GM18867 (cell line): Measurements from ENCODE around the gene STK32C.

Source experiments
- ATAC-seq: cut with Tn5 transposase; IDR thresholded peaks from one replicate; pipeline ENCODE4 v1.9.1; 2021; ENCODE audit warnings: mild to moderate bottlenecking, moderate library complexity; ENCODE audit not compliant: unreplicated experiment

STK32C gene

DNA sequence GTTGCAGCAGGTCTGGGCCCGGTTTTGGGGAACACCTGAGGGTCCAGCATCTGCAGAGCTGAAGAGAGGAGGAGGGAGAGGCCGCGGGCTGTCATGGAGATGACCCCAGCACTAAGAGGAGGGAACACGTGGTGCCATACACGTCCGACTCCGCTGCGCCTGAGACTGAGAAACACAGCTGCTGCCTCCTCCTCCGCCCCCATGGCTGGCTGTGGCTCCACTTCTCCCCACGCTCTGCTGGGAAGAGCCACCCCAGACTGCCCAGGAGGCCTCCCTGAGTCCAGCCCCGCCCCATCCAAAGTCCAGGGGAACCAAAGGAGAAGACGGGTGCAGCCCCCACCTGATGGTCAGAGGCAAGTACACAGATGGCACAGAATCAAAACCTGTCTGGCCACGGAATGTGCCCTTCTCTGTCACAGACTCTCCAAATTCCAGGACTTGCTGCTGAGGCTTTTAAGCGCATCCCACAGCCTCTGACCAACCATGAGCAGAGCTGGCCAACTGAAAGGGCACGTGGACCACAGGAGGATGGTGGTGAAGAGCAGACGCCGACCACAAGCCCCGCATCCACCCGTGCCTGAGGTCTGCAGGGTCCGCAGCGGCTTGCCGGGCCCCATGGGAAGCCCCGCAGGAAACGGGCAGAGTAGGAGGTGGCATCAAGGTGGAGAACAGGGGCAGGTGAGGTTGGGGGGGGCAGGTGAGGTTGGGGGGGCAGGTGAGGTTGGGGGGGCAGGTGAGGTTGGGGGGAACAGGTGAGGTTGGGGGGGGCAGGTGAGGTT, 24.0 kb downstream of the STK32C start:
- no peak for ATAC-seq

DNA sequence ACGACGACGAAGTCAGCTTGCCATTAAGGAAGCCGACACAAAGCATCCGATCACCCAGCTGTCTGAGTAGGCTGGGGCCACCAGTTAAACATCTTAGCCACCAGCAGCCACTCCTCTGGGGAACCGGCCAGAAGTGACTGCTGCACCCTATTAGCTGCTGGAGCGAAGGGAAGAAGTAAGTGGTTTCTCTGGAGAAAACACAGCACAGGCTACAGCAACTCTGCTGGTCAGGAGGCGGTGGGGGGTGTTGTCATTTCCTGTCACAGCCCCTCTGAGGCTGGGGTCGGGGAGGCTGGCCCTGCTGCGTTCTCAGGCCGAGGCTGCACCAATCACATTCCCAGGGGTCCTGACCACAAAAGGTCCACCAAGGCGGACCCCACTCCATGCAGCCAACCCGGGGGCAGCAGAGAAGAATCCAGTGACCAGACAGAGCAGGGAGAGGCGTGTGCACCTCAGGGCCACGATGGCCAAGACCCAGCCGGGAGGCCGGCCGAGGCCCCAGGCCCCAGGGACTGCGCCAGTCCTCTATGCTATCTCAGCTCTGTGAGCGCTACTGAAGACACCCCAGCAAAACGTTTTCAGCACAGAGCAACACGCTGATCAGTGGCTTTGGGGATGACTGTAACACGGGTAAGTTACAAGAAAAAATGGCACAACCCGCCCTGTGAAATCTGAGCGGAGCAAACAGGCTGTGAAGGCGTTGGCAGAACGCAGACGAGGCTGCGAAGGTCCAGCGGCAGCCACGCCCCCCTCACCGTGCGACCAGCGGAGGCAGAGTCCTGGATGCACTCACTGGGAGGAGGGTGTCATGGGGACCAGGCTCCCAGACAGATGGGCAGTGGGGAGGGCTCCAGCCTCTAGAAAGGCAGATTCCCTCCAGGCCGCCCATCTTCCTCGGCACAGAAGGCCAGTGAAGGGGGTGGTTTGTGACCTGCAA, 24.8 kb downstream of the STK32C start:
- ATAC-seq = no peak

DNA sequence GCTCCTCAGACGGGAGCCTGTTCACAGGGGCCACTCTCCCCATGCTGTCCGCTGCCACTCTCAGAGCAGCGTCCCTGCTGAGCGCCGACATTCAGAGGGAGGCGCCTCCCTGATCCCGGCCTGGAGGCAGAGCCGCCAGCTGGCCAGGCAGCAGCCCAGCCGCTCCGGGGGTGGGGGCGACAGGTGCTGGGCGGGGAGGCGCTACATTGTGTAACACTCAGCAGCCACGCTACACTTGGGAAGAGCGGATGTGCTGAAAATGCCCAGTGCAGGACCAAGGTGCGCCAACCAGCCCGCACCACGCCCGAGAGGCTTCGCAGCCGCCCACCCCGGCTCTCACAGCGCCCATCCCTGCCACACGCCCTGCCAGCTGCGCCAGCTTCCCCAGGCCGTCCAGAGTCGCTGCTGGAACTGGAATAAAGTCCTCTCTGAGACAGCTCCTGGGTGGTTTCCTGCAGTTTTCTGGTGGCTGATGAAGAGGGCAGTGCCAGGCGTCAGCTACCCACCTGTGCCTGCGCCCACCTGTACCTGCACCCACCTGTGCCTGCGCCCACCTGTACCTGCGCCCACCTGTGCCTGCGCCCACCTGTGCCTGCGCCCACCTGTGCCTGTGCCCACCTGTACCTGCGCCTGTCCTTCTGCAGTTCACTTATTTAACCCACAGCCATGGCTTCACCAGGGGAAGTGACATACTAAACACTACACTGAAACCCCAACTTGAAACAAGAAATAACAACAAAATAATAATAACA, 25.7 kb downstream of the STK32C start:
- no peak for ATAC-seq

DNA sequence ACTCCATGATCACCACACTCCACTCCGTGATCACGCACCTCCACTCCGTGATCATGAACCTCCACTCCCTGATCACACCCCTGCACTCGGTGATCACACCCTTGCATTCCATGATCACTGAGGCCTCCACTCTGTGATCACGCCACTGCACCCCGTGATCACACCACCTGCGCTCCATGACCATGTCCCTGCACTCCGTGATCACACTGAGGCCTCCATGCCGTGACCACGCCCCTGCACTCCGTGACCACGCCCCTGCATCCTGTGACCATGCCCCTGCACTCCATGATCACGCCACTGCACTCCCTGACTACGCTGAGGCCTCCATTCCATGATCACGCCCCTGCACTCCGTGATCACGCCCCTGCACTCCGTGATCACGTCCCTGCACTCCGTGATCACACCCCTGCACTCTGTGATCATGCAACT, 27.1 kb downstream of the STK32C start:
- ATAC-seq = no peak

DNA sequence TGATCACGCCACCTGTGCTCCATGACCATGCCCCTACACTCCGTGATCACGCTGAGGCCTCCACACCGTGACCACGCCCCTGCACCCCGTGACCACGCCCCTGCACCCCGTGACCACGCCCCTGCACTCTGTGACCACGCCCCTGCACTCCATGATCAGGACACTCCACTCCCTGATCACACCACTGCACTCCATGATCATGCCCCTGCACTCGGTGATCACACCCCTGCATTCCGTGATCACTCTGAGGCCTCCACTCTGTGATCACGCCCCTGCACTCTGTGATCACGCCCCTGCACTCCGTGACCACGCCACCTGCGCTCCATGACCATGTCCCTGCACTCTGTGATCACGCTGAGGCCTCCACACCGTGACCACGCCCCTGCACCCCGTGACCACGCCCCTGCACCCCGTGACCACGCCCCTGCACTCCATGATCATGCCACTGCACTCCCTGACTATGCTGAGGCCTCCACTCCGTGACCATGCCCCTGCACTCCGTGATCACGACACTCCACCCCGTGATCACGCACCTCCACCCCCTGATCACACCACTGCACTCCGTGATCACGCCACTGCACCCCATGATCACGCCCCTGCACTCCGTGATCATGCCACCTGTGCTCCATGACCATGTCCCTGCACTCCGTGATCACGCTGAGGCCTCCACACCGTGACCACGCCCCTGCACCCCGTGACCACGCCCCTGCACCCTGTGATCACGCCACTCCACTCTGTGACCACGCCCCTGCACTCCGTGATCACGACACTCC, 27.7 kb downstream of the STK32C start:
- no peak for ATAC-seq

DNA sequence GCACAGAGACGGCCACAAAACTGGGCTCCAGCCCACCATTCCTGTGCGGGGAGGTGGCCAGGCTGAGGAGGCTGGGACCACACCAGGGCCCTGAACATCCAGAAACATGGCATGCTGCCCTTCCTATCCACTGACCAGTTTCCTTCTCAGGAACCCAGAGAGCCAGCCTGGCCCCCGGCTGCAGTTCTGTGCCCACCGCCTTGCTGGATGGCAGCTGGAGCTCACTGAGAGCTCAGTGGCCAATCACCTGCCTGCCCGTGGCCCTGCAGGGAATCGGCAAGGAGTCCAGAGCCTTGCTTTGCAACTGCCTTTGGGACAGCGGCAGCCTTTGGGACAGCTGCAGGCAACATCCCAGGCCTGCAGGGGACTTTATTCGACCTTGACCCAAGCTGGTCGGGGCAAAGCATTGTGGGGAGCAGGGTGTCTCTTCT, 30.4 kb downstream of the STK32C start:
- ATAC-seq = no peak

DNA sequence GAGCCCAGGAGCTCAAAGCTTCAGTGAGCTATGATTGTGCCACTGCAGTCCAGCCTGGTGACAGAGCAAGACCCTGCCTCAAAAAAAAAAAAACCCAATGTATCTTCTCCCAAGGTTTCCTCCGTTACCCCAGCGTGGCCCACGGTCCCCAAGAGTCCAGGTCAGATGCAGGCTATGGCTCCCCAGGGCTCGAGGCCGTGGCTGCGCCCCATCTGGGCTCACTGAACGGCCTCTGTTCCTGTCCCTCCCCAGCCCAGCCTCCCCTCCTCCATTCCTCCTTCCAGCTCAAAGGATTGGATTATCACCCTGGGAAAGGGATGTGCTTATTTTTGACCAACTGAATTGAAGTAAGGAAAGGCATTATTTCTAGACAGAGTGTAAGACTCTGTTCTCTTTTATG, 31.0 kb downstream of the STK32C start:
- no peak for ATAC-seq

DNA sequence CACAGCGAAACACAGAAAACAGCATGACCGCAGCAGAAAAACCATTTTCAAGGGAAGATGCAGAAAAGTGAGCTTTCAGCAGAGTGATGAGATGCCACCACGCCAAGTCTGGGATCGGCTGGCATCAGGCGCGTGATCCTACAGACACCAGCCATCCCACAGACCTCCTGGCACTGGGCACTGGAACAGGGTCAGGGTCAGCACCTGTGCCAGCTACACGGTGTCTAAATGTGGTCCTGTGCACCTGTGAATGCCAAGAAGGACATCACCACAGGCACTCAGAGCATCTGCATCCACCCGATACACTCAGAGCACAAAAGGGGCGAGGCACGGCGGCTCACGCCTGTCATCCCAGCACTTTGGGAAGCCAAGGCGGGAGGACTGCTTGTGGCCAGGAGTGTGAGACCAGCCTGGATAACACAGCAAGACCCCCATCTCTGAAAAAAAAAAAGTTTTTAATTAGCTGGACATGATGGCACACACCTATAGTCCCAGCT, 31.5 kb downstream of the STK32C start:
- no peak for ATAC-seq

DNA sequence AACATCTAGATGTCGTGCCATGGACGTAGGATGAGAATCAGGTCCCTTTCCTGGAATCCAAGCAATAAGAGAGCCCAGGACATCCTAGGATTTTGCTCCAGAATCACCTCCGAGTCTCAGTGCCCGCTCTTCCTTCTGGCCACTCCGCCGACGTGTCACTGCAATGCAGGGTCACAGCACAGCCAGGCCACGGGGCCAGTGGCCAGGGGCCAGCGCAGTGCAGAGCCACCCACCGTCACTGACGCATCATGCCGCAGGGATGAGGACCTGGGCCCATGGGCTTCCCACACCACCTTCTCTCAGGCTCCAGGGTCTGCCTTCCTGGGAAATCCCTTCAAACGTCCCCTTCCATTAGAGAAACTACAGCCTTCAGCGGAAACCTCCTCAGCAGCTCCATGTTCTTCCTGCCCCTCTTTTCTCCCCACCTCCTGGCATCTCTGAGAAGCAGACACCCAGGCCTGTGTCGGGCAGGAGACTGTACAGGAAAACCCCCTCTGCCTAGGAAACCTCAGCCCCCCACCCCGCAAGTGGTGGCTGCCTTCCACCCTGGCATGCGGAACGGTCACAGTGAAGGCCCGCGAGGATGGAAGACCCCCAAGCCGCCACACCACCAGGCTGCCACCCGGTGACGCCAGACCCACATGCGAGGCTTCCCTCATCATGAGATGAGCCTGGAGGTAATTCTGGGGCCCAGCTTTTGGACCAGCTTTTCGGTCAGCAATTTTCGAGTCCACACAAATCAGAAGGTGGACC, 32.1 kb downstream of the STK32C start:
- ATAC-seq = no peak

DNA sequence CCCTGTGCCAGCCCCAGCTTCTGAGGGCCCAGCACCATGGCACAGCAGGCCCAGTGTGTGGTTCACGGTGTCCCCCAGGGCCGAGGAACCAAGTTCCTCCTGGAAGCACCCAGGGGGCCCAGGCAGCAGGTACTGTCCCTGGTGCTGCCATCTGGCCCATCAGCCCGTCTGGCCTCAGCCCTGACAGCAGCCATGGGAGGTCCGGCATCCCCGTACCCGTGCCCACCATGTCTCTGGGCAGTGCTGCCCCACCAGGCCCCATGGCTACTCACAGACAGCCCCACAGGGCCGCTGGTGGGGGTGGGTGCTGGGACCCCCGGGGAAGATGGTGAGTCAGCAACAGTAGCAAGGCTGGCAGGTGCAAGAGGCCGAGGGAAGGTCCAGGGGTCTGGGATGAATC, 32.8 kb downstream of the STK32C start:
- no peak for ATAC-seq

DNA sequence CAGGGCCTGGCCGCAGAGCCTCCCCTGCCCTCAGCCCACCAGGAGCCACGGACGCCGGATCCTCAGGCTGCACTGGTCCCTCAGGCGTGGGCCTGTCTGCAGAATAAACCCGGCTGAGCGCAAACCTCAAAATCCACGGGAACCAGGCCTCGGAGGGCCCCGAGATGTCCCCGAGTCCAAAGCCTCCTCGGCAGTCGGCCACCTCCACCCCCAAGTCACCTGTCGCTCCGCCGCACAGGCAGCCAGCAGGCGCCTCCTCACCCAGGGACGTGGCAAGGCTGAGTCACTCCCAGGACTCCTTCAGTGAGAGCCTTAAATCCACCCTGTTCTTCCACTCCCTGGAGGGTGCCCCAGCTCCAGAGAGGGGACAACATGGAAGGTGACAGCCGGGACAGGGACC, 33.2 kb downstream of the STK32C start:
- no peak for ATAC-seq

DNA sequence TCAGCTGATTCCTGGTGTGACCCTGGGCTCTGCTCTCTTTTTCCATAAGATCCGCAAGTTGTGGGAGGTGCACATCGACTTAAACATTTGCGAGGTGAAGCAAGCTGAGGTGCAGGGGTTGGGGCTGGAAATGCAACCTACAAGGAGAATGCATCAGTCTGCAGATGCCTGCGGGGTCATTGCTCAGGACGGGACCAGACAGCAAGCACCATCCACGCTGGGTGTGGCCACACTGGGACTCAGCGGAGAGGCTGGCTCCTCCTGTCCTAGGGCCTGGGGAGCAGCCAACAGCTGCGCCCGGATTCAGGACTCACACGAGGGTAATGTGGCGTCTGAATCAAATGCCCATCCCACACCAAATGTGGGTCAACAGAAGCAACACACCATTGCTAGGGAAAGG, 33.8 kb downstream of the STK32C start:
- no peak for ATAC-seq

DNA sequence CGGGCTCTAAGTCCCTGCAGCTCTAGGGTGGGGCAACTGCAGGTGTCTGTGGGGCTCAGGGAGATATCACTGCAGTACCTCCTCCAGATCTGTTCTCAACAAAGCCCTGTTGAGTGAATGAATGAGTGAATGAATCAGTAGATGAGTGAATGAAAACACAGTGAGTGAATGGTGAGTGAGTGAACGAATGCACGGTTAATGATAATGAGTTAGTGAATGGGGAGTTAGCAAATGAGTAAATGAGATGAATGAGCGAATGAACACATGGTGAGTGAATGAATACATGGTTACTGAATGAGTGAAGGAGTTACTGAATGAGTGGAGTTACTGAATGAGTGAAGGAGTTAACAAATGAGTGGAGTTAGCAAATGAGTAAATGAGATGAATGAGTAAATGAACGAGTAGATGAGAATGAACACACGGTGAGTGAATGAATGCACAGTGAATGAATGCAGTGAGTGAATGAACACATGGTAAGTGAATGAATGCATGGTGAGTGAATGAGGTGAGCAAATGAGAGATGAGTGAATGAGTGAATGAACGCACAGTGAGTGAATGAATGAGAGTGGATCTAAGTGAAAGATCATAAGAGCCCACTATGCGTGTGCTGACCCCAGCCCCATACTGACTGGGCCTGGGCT, 34.3 kb downstream of the STK32C start:
- ATAC-seq = no peak

DNA sequence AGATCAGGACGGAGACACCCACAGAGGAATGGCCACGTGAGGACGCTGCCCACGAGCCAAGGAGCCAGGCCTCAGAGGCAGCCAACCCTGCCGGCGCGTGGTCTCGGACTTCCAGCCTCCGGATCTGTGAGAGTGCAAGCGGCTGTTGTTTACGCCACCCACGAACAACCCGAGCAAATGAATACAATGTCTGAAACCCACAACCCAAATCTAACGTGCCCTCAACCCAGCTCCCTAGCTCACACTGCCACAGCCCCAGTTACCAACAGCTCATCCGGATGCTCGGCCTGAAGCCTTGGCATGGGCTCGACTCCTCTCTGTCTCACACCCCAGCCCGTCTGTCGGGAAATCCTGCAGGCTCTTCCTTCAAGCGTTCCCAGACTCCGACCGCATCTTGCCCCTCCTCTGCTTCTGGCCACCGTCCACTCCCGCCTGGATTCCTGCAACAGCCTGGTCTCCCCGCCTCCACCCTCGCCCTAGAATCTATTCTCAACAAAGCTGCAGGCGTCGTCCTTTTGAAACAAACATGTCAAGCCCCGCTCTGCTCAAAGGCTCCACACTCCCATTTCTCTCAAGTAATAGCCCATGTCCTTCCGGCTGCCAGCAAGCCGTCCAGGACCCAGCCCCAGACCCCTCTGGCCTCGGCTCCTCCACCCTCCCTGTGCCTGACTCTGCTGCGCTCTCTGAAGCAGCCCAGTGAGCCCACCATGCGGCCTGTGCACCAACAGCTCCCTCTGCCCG, 35.3 kb downstream of the STK32C start:
- no peak for ATAC-seq

DNA sequence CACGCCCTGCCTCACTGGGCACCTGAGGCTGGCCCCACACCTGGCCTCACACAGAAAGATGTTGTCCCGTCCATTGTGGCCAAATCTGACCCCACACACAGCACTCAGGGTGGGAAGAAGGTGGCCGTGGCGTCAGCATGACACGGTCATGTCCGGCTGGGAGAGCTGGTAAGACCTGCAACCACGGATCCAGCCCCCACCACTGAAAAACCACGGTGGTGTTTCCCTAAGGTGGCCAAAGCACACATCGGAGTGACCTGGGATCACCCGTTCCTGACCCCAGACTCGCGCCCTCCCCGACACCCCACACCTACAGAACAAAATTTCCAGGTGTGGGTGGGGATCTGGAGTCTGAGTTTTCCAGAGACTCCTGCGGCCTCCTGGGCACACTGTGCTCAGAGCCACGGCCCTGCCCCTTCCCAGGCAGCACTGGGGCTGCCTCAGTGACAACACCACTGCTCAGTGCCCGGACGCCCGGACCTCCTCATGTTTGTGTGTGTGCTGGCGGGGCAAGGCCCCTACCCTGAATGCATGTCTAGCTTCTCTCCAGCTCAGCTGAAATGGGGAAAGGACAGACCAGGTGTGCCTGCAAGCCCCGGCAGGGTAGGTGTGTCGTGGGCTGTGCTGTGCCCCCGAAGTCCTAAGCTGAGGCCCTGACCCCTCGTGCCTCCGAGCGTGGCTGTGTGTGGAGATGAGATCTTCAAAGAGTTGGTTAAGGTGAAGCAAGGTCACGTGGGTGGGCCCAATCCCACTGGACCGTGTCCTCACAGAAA, 36.1 kb downstream of the STK32C start:
- ATAC-seq = no peak

DNA sequence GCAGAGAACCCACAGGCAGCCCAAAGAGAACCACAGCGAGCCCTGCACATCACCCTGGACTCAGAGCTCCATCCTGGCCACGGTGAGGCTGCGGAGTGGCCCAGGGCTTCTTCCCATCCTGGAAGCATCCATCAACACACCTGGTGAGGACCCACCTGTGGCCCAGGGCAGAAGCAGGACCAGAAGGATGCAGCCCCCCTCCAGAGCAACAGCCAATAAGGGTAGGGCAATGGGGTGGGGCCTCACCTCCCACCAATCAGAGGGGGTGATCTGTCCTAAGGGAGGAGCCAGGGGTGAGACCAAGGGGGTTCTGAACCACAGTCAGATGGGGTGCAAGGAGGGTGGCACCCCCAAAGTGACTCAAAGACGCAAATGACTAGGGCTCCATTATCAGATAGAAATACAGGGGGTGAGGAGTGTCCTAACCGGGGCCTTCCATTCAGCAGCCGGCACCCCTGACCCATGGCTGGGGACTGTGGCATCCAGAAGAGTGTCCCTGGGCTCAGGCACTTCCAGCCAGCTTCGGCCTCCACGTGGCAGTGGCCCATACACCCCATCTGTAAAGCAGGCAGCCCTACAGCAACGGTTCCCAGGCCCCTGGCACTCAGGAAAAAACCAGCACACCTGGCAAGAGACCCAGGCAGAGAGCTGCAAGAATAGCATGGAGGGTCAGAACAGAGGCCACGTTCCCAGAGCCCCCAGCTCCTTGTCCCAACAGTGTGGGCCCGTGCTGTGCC, 36.9 kb downstream of the STK32C start:
- ATAC-seq = no peak

DNA sequence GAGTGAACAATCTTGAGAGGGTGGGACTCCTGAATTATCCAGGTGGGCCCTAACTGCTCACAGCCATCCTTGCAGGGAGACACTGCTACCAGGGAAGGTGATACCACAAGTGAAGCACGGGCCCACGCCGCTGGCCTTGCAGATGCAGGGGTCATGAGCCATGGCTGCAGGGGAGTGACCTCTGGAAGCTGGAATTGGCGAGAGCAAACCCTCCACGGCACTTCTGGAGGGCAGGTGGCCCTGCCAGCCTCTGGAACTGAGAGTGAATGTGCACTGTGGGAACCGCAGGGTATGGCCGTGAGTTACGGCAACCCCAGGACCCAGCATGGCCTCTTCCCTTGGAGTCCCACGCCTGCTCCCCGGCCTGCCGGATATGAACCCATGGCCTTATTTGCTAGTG, 37.5 kb downstream of the STK32C start:
- ATAC-seq = no peak
